ENCODE measurements around the gene WDR43. TPM values are rescaled to one million over a fixed set of nuclear protein-coding genes. Genes with fewer than 3 reads are reported as not detected.
"Not testable (repeated sequence)": the region's sequence is repeated elsewhere in the genome, so short reads cannot be mapped to it uniquely, and the experiment has no call there.

The WDR43 gene
- total RNA-seq, 1 experiment from 2014 or later: 141 TPM

DNA sequence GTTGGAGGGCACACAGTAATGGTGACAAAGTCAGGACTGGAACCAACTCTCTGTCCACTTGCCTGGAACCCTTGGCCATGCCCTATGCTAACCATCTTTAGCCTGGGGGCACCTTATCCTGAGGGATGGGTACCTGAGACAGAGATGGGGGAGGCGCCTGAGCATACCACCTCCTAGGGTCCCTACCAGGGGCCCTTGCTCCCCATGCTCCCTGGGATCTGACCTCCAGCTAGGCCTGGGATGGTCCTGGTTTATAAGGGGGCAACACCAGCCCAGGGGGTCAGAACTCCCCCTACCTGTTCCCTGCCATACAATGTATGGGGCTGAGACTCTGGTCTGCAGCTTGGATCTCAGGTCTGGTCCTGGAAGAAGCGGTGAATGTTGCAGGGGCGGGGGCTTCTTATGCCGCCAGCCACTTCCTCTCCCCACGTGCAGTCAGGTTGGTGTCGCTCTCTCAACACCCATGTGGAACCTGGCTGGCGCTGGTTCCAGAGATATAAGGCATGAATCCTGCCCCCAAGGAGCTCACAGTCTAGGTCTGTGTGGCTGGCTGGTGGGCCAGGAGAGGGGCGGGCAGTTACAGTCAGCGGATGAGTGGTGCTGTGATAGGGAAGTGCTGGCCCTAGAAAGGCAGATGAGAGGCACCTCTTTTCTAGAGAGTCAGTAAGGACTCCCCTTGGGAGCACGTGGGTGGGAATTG is 82.9 kb downstream of the WDR43 start:
- Histone ChIP-seq H3K36me3 (no peaks in the 10 kb centered on the region), H3K4me3 (no peak overlapping the region), H3K27me3 (no peaks in the 10 kb centered on the region), H3K9me3 (peaks cover 5% of the 10 kb centered on the region; the same call in 1 of the 2 replicates)
- DNase-seq: no peak

DNA sequence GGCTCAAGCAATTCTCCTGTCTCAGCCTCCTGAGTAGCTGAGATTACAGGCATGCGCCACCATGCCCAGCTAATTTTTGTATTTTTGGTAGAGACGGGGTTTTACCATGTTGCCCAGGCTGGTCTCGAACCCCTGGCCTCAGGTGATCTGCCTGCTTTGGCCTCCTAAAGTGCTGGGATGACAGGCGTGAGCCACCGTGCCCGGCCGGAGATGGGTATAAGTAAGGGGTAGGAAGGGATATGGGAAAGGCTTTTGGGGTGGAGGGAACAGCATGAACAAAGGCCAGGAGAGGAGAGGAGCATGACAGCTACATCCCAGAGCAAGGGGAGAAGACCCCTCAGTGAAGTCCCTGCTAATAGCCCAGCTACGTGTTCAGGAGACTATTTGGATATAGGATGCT is 83.5 kb downstream of the WDR43 start:
- not testable (repeated sequence) for H3K27me3 ChIP-seq, DNase-seq, H3K4me3 ChIP-seq, H3K36me3 ChIP-seq, H3K9me3 ChIP-seq

DNA sequence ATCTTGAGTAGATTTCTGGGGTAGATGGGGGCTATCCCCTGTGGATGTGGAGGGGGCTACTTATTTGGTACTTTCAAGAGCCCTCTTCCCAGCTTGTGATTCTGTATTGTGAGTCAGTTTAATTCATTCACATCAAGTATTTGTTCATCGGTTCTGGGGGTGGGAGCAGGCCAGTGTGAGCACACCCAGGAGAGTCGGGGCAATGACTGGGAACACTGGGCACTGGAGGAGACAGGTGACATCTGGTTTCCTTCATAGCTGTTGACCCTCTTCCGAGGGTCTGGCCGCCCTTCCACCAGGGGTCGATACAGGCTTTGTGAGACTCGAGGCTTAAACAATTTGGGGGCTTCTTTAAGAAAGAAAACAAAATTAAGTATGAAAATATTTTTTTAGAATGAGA is 84.1 kb downstream of the WDR43 start:
- Histone ChIP-seq H3K36me3 (no peaks in the 10 kb centered on the region), H3K27me3 (no peaks in the 10 kb centered on the region), H3K9me3 (peaks cover 5% of the 10 kb centered on the region; the same call in 1 of the 2 replicates), H3K4me3 (no peak overlapping the region)
- no peak for DNase-seq

DNA sequence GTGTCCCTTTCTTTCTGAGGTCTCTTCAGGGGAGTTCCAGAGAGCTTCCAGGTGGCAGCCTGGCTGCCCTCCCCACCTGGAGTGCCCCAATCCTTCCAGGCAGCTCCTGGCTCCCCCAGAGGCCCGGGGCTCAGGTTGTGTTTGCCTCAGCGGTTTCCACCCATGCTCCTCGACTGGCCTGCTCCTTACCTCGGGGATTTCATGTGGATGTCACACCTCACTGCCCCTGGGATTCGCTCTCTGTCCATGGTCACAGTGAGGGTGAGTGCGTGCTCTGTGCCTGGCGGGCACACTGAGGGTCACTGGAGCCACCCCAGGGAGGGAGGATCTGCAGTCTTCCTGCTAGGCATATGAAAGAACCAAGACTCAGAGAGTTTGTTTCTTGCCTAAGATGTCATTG is 84.6 kb downstream of the WDR43 start:
- 0 out of 2 replicates have a peak, but pooled peaks cover 2% of the 10 kb centered on the region for H3K9me3 ChIP-seq
- H3K27me3 ChIP-seq: no peaks in the 10 kb centered on the region
- no peaks in the 10 kb centered on the region for H3K36me3 ChIP-seq
- no peak overlapping the region for H3K4me3 ChIP-seq
- no peak for DNase-seq

DNA sequence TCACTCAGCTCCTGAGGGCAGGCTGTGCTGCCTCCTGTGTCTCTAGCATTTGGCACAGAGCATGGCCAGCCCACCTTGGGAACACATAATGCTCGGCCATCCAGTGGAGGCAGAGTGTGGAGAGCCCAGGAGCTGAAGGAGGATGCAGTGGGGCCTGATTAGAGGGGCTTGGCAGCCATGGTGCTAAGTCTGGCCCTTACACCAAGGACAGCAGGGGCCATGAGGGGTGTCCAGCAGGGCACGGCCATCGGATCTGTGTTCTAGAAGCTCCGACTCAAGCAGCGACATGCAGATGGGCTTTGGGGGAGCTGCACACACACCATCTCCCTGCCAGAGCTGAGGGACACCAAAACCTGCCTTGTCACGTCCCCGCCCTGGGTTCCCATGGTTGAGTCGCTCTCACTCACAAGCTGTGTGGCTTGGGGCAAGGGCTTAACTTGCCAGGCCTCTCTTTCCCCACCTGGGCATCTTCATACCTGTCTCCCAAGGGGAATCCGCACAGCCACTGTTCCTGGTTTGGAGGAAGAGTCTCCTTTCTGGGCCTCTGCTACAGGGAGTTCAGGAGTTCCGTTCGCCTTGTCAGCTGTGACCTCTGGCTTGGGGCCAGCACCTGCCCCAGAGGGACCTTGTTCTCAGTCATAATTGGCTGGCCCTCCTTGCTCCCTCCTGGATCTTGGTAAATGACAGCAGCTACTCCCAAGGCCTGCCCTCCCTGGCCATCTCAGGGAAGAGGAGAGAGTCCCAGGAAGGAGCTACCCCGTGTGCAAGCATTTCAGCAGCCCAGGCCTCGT is 85.3 kb downstream of the WDR43 start:
- no peak overlapping the region for H3K4me3 ChIP-seq
- H3K27me3 ChIP-seq: no peaks in the 10 kb centered on the region
- H3K9me3 ChIP-seq: no peaks in the 10 kb centered on the region
- H3K36me3 ChIP-seq: no peaks in the 10 kb centered on the region
- DNase-seq: no peak

DNA sequence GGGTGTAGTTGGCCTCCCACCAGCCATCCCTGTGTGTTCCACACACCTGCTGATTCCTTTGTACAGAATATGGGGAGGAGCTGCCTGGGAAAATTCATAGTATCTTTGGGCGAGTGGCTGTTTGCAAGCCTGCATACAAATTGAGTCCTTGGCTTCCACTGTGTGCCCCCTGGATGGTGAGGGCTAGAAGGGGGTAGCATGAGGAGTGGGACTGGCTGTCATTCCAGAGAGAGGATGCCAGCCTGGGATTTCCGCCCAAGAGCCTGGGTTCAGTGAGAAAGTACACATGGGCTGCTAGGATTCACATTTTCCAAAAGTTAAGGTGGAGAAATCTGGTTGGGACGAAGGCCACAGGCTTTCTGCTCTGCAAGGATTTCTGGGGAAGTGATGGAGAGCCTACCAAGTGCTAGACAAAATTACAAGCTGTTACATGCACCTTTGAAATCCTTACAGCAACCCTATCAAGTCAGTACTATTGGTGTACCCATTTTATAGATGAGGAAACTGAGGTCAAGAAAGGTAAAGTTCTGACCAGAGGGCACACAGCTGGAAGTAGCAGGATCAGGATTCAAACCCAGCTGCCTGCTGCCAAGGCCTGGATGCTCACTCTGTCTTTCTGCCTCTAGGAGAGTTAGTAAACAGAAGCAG is 86.0 kb downstream of the WDR43 start:
- H3K4me3 ChIP-seq: no peak overlapping the region
- no peak for DNase-seq
- H3K9me3 ChIP-seq: no peaks in the 10 kb centered on the region
- H3K27me3 ChIP-seq: no peaks in the 10 kb centered on the region
- H3K36me3 ChIP-seq: no peaks in the 10 kb centered on the region

DNA sequence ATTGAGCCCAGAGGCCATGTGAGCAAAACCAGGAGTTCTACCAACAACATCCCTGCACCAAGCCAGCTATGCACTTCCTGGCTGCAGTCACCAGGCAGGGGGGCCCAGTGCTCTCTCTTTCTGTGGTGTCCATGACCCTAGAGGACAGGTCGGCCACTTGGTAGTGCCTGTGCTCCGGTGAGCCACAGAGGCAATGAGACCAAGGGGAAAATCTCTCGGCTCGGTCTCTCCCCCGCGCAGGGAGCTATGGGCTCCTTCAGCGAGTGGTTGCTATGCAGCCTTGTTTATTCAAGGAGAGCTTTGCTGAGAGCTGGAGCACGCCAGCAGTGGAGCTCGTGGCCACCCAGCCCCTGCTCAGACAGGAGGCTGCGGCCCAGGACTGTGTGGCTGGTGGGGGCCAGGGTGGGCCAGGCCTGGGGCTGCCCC is 86.6 kb downstream of the WDR43 start, which contains the start of gene TOGARAM2:
TOGARAM2 (plus strand) TSS at position 283 of the 426 bp plus-strand sequence. CDS start 13,537 bp downstream, outside the sequence.
- Histone ChIP-seq H3K36me3 (no peaks in the 10 kb centered on the region), H3K4me3 (no peak within 1 kb of the TSS), H3K9me3 (no peaks in the 10 kb centered on the region), H3K27me3 (no peaks in the 10 kb centered on the region)
- DNase-seq: no peak

DNA sequence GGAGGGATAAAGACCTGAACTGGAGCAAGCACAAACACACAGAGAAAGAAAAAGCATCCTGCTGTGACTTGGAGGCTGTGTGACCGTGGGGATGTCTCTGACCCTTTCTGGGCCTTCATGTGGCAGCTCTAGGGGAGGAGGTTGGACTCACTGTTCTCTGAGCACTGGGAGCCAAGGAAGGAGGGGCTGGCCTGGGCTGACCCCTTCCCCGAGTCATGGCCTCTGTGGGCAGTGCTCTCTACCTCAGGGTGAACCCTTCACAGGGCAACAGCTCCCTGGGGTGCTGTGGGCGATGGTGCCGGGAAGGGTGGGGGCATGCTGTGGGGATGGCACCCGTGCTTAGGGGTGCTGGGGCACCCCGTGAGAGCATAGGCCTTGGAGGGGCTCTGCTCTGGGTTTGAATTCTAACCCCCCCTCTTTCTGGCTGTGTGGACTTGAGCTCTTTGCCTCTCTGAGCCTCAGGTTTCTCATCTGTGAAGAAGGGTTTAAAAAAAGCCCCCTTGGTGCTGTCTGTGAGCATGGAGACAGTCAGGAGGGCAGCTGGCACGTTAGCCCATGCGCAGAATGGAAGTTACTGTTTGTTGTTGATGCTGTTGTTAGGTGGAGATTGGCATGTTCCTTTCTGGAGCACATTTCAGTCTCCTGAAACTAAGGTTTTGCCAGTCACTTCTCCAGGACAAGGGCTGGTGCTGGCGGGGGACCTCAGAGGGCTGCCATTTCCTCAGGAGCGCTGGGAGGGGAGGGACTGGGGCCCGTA is 87.3 kb downstream of the WDR43 start:
- H3K4me3 ChIP-seq: no peak overlapping the region
- no peaks in the 10 kb centered on the region for H3K9me3 ChIP-seq
- no peak for DNase-seq
- H3K27me3 ChIP-seq: no peaks in the 10 kb centered on the region
- no peaks in the 10 kb centered on the region for H3K36me3 ChIP-seq

DNA sequence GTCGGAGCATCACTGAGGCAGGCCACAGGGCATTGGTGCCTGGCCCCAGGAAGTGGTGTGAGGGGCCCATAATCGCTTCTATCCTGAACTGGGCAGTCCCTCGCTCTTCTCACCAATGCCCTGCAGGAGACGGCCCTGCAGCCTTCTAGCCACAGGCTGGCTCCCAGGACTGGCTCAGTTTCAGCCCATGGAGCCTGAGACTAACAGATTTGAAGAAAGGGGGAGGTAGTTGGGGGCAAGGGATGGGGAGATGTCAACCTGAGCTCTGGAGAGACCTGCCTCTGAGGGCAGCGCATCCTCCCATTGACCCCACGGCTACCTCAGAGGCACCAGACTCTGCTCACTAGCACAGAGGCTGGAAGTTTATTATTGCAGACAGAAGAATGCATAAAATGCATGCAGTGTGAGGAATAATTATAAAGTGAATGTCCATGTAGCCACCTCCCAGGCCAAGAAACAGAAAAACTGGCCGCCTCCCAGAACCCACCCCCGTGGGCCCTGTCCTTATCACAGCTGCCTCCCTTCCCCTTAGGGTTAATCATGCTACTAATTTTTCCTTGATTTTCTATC is 88.0 kb downstream of the WDR43 start:
- DNase-seq: no peak
- H3K27me3 ChIP-seq: no peaks in the 10 kb centered on the region
- H3K4me3 ChIP-seq: no peak overlapping the region
- no peaks in the 10 kb centered on the region for H3K9me3 ChIP-seq
- H3K36me3 ChIP-seq: no peaks in the 10 kb centered on the region

DNA sequence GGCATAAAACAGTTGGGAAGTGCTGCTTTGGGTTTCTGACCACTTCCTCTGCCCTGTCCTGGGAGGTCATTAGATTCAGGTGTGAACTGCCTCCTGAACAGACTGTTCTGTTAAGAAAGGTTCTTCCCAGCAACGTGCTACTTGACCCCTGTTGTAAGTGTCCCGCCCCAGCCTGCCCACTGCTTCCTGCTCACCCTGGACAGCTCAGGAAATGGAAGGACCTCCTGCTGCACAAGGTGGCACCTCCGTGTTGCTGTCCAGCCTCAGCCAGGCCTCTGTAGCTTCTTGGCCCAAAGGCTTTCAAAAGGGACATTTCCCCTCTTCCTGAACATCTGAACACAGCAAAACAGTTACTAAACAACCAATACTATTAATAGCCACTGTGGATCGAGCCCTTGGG is 92.0 kb downstream of the WDR43 start:
- Histone ChIP-seq H3K27me3 (no peaks in the 10 kb centered on the region), H3K4me3 (no peak overlapping the region), H3K36me3 (no peaks in the 10 kb centered on the region), H3K9me3 (no peaks in the 10 kb centered on the region)
- no peak for DNase-seq

DNA sequence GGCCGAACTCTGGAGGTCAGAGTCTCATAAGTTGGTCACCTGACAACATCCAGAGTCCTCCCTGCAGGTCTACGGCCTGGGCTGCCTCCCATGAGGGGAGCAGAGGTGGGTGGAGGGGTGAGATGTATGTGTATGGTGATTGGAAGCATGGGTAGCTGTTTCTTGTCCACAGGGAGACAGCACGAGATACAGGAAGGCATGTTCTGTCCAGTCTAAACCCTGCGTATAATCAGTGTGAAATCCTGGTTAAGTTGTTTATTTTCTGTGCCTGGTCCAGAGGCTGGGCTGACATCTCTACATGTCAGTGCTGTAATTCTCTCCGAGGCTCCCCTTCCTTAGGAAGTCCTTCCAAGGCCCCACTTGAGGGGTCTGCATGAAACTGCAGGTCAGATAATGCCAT is 95.5 kb downstream of the WDR43 start:
- no peak overlapping the region for H3K4me3 ChIP-seq
- no peaks in the 10 kb centered on the region for H3K9me3 ChIP-seq
- no peak for DNase-seq
- H3K27me3 ChIP-seq: no peaks in the 10 kb centered on the region
- H3K36me3 ChIP-seq: no peaks in the 10 kb centered on the region

DNA sequence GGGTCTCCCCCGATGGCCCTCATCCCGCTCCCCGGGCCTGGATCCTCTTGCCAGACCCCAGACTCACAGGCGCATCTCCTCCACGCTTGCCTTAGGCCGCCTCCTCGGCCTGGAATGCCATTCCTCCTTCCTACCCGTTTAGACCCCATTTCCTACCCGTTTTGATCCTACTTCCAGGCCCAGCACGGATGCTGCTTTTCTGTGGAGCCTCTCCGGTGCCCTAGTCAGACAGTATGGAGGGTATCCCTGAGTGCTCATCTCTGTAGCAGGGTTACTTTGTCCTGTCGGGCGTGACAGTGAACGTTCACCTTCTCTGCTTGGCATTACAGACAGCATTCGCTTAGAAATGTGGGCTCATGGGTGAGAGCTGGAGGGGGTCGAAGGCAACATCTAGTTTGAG is 96.0 kb downstream of the WDR43 start:
- Histone ChIP-seq H3K36me3 (no peaks in the 10 kb centered on the region), H3K4me3 (no peak overlapping the region), H3K9me3 (no peaks in the 10 kb centered on the region), H3K27me3 (no peaks in the 10 kb centered on the region)
- no peak for DNase-seq

DNA sequence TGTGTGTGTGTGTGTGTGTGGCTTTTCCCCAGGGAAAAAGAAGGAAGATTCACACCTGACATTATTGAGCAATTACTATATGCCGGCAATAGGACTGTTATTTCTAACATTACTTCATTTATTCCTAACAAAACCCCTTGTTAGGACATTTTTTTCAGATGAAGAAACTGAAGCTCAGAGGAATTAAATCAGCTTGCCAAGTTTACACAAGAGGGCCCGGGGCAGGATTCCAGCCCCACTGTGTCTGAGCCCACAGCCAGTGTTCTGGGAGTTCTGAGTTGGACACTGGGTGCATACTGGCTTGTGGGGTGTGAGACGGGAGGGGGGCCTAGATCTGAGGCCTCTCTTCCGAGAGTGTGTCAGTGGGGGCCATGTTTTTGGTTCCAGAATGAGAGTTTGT is 96.6 kb downstream of the WDR43 start:
- Histone ChIP-seq H3K27me3 (no peaks in the 10 kb centered on the region), H3K36me3 (no peaks in the 10 kb centered on the region), H3K9me3 (no peaks in the 10 kb centered on the region), H3K4me3 (no peak overlapping the region)
- DNase-seq: peak; percentile 50

DNA sequence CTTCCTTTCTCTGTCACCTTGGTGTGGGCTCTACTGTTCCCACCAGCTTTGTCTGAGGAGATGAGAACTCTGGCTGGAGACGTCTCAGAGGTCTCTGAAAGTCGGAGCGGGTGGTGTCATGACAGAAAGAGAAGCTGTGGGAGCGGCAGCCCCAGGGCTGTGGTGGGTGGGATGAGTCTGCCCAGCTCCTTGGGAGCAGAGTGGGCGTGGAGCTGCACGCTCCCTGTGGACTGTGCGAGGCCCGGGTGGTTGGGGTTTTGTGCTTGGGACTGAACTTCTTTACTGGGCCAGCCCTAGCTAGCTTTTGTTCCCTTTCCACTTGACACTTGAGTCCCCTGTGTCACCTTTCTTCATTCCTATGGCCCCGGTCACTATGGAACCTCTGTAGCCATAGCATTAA is 97.0 kb downstream of the WDR43 start:
- no peak for DNase-seq
- no peaks in the 10 kb centered on the region for H3K9me3 ChIP-seq
- no peak overlapping the region for H3K4me3 ChIP-seq
- no peaks in the 10 kb centered on the region for H3K27me3 ChIP-seq
- H3K36me3 ChIP-seq: no peaks in the 10 kb centered on the region

DNA sequence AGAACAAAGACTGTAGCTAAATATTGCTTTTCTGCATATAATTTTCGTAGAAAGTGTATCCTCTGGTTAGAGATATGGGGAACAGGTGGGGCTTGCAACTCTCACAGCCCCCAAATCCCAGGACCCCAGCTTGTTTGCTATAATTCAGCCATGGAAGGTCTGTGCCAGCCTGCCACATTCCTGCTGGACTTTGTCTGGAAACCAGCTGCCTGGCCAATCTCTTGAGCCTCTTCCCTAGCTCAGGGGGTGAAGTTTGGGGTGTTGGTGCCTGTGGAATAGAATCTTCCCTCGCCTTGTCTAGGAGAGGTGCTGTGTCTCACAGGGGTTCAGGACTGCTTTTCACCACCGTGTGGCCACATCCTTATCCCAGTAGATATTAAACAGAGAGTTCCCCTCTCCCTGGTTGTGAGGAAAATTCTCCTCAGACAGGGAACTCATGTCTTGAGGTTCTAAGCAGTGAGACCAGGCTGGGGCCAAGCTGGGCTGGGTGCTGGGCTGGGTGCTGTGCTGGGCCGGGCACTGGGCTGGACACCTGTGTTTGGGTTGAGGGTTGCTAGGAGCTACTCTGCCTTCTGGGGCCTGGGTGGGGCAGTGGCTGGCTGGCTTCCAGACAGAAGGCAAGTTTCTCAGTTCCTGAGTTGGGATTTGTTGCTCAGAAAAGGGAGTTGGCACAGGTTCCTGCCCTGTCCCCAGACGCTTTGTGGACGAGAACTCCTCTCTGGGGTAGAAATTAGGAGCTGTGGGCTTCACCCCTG is 98.9 kb downstream of the WDR43 start:
- Histone ChIP-seq H3K36me3 (no peaks in the 10 kb centered on the region), H3K4me3 (no peak overlapping the region), H3K9me3 (no peaks in the 10 kb centered on the region), H3K27me3 (no peaks in the 10 kb centered on the region)
- no peak for DNase-seq

DNA sequence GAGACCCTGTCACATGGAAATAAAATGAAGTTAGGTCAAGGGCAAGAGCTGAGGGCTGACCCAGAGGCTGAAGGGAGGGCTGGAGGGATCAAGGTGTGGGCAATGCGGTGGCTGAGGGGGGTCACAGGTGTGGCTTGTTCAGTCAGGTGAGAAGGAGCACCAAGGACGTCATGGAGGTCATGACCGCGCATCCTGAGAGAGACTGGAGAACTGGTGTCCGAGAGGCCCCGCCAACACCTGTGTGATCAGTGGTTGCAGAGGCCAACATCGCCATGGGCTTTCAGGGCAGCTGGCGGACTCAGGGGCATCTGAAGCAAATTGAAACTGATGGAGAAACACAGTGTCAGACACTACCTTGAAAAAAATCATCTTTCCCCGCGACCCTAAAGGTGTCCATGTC is 99.6 kb downstream of the WDR43 start:
- no peaks in the 10 kb centered on the region for H3K27me3 ChIP-seq

More for the DNA sequence above, 99.6 kb downstream of the WDR43 start:
- no peaks in the 10 kb centered on the region for H3K9me3 ChIP-seq
- no peak for DNase-seq
- no peak overlapping the region for H3K4me3 ChIP-seq
- H3K36me3 ChIP-seq: no peaks in the 10 kb centered on the region
